Cortex of kidney (tissue), 1 donor: ENCODE data around the gene NISCH.

Experiments
- DNase-seq: peaks from one replicate; lab custom pipeline; 2025; lab: John Stamatoyannopoulos, UW

Gene NISCH

GRCh38 chr3:52435246-52436101 is 19.9 kb upstream of the NISCH start:
- DNase-seq, result no peak

- no peak for DNase-seq
These were observed 18.8 kb upstream of the NISCH start for GRCh38 chr3:52436500-52437149.

GRCh38 chr3:52437326-52438103 is 17.9 kb upstream of the NISCH start:
- no peak for DNase-seq

DNA sequence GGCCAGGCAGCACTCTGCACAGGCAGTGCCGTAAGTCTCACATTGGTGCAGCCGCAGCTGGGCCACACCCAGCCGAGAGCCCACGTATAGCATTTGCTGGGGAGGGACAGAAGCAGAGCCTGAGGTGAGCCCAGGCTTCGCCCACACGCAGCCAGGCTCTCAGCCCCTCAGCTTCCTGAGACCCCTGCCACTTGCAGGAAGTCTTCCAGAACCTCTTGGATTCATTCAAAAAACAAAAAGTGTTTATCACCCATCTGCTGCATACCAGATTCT is 17.4 kb upstream of the NISCH start:
- DNase-seq, result no peak

- DNase-seq, result no peak
These were observed 16.6 kb upstream of the NISCH start for GRCh38 chr3:52438579-52439425.

GRCh38 chr3:52439426-52440248 is 15.8 kb upstream of the NISCH start:
- DNase-seq, result no peak

GRCh38 chr3:52440249-52440551 is 15.2 kb upstream of the NISCH start:
- DNase-seq, result no peak

GRCh38 chr3:52440671-52441070 is 14.7 kb upstream of the NISCH start:
- no peak for DNase-seq

DNA sequence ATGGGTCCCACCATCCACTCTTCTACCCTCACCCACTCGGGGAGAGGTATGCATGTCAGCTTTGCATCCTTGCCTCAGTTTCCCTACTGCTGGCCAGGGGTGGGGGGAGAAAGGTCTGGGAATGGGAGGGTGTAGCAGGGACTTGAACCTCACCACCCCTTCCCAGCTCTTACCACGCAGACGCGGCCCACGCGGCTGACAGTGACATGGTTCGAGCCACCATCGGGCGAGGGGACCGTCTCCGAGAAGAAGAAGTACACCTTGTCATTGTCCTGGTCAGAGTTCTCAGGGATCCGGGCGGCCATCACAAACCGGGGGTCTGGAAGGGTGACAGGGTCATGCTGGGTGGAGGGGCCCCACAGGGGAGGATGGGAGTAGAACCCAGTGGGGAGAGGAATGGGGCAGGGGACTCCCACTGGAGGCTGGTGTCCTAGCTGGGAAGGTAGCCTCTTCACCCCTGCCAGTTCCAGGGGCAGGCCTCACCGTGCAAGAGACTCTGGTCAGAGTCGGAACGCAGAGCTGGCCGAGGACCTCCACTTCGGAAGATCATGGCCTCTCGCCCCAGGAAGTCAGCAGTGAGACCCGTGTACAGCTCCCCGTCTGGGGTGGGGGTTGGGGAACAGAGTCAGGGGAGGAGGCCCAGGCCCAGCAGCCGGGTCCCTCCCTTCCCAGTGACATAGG is 14.2 kb upstream of the NISCH start:
- DNase-seq, result no peak

DNA sequence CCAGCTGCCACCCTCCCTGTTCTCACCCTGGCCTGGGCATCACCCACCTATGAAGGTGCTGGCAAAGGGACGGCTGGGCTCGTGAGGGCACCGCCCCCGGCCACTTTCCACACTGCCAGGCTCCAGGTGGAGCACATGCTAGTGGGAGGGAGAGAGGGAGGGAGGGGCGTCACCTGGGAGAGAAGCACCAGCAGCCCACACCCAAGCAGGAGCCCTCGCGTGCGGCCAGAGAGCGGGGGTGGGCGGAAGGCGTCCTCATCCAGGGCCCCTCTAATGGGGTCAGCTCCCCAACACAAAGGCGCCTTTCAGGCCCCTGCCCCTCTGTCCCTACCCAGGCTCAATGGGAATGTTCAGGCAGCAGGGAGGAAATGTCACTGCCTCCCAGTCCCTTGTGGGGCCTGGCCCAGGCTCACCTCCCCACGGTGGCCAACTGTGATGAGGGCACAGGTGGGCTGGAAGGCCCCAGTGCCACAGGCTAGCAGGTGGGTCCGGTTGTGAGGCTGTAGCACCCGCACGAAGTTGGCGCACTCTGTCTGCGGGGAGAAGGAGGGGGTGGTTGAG is 13.6 kb upstream of the NISCH start:
- no peak for DNase-seq

DNA sequence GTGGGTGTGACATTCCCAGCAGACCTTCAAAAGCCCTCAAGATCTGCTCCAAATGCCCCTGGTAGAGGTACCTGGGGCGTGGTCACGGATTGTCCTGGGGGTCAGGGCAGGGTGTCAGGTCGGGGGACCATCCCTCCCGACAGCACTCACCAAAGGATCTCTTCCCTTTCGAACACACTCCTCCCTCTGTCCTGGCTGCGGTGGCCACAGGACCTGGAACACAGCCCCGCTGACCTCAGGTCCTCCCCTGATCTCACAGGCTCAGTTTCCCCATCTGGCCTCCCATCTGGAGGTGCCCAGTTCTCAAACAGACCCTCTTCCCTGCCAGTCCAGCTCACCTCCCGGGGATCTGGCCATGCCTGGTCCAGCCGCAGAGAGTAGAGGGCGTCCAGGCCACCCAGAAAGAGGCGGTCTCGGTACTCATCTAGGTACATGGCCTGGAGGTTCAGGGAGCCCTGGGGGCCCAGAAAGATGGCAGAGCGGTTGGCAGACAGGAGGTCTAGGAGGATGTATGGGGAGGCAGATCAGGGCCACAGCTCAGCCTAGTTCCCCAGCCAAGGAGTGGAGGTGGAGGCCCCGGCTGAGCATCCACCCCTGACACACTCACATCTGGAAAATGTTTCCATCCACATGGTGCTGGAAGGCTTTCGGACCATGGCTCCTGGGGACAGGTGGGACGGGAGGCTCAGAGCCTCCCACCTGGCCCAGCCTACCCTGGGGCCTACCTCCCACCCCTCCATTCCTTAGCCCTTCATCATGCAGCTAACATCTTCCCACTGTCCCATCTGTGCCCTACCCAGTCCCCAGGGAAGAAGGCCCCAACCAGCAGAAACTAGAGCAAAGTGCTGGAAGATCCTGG is 12.8 kb upstream of the NISCH start:
- no peak for DNase-seq

- no peak for DNase-seq
These were observed 12.2 kb upstream of the NISCH start for GRCh38 chr3:52443268-52443610.

DNA sequence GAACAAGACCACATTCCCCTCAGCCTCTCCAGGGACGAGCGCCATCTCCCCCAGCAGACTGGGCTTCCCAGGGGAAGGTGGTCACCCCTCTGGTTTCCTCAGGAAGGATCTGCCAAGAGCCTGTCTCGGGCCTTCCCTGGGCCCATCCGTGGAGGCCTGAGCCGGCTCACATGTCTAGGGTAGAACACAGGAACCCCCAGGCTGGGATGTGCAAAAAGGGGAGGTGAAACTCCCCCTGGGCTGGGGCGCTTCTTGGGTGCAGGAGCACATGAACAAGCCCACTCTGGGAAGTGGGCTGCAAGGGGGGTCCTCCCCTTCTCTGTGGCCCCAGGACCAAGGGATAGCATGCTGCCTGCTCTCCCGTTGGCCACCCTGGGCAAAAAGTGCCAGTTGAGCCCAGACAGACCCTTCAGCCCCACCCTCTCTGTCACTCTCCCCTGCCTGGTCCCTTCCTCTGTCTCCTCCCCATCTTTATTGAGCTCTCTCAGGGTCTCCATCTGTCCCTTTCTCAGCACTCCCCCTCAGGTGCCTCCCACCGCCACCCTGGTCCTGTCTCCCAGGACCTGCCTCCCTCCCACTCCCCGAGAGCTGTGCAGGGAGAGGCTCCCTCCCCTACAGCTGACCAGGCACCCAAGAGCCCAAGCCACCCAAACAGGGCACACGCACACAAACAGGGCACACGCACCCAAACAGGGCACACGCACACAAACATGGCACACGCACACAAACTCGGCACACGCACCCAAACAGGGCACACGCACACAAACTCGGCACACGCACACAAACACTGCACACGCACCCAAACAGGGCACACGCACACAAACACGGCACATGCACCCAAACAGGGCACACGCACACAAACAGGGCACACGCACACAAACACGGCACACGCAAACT is 11.4 kb upstream of the NISCH start:
- no peak for DNase-seq

DNA sequence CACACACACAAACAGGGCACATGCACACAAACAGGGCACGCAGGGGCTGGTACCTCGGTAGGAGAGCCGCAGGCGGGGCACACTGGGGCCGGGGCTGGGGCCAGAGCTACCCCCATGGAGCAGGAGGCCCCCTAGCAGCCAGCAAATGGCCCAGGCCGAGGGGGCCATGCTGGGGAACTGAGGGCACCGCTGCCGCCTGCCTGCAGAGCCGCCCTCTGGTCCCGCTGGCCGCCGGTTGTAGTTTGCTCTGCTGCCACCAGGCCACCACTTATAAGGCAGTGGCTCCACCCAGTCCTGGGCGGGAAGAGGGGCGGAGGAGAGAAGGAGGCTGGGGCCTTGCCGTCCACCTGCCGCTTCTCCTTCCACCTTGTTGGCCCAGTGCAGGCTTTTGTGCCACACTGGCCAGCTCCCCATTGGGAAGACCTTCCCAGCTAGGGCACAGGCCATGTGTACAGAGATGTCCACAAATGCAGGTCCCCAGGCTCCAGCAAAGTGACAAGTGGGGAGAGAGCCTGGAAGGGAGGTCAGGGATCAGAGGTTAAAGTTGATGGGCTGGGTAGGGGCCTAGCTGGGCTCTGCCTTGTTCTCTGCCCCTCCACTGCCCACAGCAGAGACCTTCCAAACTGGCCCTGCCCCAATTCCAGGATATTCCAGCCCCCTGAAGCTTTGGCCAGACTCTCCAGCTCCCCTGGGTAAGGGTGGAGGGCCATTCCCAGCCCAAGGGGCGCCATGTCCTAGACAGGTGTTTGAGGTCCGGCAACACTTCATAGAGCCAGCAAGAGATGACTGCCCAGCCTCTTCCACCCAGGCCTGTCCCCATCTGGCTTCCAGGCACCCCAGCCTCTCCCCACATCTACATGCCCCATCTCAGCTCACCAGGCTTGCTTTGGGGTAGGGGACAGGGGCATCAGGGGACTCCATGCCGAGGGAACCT is 10.3 kb upstream of the NISCH start, which contains the start of gene SEMA3G:
Gene SEMA3G (minus strand): TSS at position 244 of the 934 bp plus-strand sequence. CDS start 76 bp downstream, at position 168.
- DNase-seq, result no peak

DNA sequence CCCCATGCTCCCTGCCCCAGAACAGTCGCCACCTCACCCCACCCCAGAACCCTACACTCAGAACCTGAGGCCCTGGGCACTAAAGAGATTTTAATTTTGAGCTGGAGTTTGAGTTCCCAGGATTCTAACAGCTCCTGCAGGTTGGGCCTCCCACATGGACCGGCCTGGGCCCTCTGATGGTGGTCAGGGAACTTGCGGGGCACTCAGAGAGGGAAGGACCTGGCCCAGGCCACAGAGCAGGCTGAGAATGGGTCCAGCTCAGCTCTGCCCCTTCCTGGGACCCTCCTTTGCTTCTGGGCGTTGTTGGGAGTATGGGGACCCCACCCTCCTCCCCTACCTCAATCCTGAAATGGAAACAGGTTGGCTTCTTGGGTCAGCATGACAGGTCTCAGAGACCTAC is 9.4 kb upstream of the NISCH start:
- no peak for DNase-seq

- DNase-seq, result no peak
These were observed 8.5 kb upstream of the NISCH start for GRCh38 chr3:52446631-52447511.
